GM23338 (cell line): Measurements from ENCODE around the gene PASK.

Experiments
- CREB1 ChIP-seq: fragments of 250-450 bp; sonication (Bioruptor Pico); IDR thresholded peaks from 2 replicates; pipeline ENCODE4 v1.5.0; 2020; ENCODE audit warnings: low read depth, mild to moderate bottlenecking, moderate library complexity
- CTCF ChIP-seq, 2 experiments: fragments of 200-600 bp in 1 of 2; sonication (generic) in 1 of 2; conservative IDR thresholded peaks; 2 replicates each; pipeline versions ENCODE4 v1.5.1 to v1.6.1; 2016 to 2017; ENCODE audit warnings: antibody characterized with exemption in 2 of 2, low read depth in 2 of 2, mild to moderate bottlenecking in 2 of 2, moderate library complexity in 1 of 2
- ETS1 ChIP-seq: IDR thresholded peaks from 2 replicates; pipeline ENCODE4 v1.6.1; 2016; ENCODE audit warnings: antibody characterized with exemption
- EZH2 ChIP-seq: fragments of 200-600 bp; sonication (generic); IDR thresholded peaks from one replicate; pipeline ENCODE4 v1.8.0; 2017; ENCODE audit warnings: antibody characterized with exemption, mild to moderate bottlenecking, low read depth; ENCODE audit not compliant: unreplicated experiment
- EZH2phosphoT487 ChIP-seq: fragments of 200-600 bp; sonication (generic); IDR thresholded peaks from one replicate; pipeline ENCODE4 v1.8.1; 2018; ENCODE audit warnings: antibody characterized with exemption; ENCODE audit not compliant: unreplicated experiment
- POLR2AphosphoS5 ChIP-seq: IDR thresholded peaks from 2 replicates; pipeline ENCODE4 v1.6.1; 2016; ENCODE audit warnings: antibody characterized with exemption, low read depth
- REST ChIP-seq: IDR thresholded peaks from one replicate; pipeline ENCODE4 v1.6.1; 2018; ENCODE audit warnings: antibody characterized with exemption; ENCODE audit not compliant: unreplicated experiment

GRCh38 chr2:241061275-241061674, 88.0 kb downstream of the PASK start:
- TF ChIP-seq CTCF (conservative IDR thresholded peaks at IDR 0.05; ENCODE audit: low read depth in 2 of 2) = no peak
- no peak for TF ChIP-seq EZH2
- no peak for TF ChIP-seq EZH2phosphoT487
- TF ChIP-seq CREB1 (CRISPR knock-in tag) = no peak
- TF ChIP-seq ETS1 = no peak
- TF ChIP-seq REST = no peak
- TF ChIP-seq POLR2AphosphoS5 = no peak
